HG03571 (cell line): ENCODE measurements around the gene STON2.
"Not testable (repeated sequence)": the region's sequence is repeated elsewhere in the genome, so short reads cannot be mapped to it uniquely, and the experiment has no call there.

Experiments used
- ATAC-seq: cut with Tn5 transposase; IDR thresholded peaks from one replicate; pipeline ENCODE4 v1.9.1; 2021; ENCODE audit not compliant: unreplicated experiment

Gene STON2

DNA sequence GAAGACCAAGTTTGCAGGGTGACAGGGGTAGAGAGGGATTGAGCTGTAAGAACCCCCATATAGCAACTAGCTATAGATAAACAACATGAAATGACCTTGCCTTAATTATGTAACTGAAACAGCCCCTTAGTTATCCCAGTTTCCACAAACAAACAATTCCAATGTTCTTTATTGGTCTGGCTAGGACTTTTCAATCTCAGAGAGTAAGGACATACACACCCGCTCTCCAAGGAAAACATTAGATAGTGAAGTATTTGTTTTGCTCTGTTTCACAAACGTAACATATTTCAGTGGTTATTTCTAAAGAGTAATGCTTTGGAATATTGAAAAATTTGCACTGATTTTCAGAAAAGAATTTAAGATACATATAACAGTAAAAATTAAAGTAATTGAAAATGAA, 127.8 kb downstream of the STON2 start:
- ATAC-seq: no peak

DNA sequence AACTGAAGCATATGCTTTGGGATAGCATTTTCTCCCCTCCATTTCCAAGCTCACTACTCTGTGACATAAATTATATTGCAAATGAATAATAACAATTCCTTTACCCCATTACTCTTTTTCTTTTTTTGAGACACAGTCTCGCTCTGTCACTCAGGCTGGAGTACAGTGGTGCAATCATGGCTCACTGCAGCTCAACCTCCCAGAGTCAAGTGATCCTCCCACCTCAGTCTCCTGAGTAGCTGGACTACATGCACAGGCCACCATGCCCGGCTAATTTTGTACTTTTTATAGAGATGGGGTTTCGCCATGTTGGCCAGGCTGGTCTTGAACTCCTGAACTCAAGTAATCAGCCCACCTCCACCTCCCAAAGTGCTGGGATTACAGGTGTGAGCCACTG, 130.1 kb downstream of the STON2 start:
- no peak for ATAC-seq

DNA sequence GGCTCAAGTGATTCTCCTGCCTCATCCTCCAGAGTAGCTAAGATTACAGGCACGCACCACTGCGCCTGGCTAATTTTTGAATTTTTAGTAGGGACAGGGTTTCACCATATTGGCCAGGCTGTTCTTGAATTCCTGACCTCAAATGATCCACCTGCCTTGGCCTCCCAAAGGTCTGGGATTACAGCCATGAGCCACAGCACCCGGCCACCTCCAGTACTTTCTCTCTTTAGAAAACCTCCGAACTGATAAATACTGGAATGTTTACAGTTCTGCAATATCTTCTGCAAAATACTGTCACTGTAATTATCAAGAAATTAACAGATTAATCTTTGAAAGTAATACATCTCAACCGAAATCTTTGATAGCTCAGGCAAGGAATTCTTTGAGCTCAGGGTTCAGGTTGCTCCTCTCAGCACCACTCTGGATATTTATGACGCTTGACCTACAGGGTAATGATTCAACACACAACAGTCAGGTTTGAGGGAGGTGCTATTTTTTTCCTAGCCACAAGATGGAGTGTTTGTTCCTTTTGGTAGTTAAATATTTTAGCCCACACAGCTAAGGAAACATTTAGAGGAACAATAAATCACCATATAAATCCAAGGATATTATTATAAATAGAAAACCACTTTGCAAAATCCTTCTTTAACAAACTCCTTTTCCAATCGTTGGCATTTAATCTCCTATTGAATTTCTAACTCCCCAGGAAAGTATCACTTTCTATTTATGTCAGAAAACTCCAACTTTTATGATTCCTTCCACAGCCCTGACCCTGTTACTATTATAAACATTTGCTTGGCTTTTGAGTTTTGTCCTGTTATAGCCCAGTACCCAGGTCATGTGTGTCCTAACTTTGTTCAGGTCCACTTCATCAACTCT, 130.8 kb downstream of the STON2 start:
- ATAC-seq: peak; percentile 72

DNA sequence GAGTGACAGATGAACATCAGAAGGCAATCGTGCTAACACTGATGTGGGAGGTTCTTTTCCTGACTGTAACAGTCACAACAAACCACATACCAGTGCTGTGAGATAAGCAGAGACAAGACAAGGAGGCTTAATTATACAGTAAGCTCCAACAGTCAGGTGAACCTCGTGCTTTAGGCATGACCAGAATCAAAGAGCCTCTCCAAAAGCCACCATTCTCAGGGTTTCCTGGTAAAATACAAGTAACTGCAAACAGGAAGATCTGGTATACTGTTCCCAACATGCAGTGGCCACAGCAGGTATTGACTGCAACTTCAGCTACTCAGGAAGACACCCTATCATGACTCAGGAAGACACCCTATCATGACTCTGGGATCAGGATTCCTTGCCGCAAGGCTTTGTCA, 132.1 kb downstream of the STON2 start:
- ATAC-seq: no peak

DNA sequence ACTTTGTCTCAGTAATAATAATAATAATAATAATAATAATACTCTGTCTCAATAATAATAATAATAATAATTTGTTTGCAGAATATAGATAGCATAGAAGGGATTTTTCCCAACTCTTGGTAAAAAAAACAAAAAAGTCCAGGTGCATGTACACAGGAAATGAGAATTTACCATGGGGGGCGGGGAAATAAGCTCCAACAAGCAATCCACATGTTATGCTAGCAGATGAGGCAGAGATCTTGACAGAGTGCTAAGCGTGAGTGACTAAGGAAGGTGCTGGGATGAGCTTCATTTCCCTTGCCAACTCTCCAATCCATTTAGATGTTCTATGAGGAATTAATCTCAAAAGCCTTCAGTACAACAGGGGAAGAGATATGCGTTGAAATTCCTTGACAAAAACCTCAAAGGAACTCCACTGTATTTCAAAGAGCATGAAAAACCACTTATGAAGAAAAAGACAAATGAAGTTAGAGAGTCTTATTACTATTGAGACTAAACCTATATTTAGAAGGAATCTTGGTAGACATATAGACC, 134.4 kb downstream of the STON2 start:
- ATAC-seq: no peak

DNA sequence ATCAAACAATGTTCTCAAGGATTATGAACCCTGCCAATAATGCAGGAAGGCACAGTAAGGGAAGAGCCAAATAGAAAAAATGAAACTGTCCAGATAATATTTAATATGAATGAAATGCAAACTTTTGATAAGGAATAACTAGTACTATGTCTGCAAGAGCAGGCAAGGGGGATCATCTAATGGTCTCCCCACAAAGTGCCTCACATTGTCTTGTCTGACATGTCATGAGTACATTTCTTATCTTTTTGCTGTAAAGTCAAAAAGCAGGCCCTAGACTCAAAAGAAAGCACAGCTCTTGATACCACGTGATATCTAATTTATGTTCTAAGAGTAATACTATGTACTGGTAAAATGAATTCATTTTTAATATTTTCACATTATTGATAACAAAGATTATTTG, 135.5 kb downstream of the STON2 start:
- ATAC-seq: no peak

DNA sequence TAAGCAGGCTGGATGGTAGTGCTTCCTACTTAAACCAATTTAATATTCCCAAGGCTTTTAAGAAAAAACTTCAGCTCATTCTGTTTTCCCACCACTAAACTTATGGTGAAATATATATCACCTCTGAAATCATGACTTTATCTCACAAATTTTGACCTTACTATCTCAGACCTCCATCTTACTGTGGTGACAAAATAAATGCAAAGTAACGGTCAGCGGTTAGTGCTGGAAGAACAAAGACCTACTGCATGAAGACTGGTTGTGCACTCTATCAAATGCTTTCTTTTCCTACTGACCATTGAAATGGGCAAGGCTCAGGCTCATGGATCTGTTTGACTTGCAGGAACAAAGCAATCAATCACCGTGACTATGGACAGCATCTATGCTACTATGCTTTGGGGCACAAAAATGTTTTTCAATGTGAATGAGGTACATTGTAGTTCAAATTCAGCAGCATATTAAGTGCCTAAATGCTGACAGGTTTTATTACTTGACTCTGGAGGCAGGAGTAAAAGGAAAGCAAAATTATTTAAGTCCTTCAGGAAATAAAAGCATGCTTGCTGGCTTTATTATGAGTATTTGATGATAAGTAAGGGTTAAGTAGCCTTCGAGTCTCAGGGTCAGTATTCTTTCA, 136.2 kb downstream of the STON2 start:
- ATAC-seq: no peak

DNA sequence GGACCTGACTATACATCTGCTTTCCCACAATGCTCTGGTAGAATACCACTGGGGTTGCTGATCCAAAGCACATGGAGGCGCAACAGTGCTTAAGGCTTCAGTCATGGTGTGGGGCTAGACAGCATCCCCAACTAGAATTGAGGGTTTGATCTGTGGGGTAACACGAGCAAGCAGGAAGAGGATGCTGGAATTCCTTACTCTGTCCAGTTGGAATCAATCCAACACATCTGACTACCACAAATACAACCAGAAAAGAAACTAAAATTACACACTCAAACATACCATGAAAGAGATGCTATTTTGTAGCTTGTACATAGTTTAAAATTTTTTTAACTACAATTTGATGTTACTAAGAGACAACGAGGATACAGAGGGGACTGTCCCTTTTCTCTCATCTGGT, 138.9 kb downstream of the STON2 start:
- ATAC-seq: no peak

DNA sequence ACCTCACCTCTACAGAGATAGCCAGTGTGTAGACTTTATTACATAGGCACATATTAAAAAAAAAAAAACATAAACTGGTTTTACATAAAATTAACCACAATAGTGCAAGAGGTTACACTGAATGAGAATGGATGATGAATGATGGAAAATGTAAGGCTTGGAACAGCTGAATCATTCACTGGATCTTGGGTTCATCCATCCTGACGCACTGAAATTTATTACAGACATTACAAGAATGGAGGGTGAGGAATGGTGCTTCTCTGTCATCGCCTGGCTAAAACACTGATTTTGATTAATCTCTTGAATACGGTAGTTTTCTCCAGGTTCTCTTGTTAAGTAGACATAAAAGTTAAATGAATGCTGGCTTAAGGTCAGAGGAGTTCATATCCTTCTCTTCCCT, 139.4 kb downstream of the STON2 start:
- no peak for ATAC-seq

DNA sequence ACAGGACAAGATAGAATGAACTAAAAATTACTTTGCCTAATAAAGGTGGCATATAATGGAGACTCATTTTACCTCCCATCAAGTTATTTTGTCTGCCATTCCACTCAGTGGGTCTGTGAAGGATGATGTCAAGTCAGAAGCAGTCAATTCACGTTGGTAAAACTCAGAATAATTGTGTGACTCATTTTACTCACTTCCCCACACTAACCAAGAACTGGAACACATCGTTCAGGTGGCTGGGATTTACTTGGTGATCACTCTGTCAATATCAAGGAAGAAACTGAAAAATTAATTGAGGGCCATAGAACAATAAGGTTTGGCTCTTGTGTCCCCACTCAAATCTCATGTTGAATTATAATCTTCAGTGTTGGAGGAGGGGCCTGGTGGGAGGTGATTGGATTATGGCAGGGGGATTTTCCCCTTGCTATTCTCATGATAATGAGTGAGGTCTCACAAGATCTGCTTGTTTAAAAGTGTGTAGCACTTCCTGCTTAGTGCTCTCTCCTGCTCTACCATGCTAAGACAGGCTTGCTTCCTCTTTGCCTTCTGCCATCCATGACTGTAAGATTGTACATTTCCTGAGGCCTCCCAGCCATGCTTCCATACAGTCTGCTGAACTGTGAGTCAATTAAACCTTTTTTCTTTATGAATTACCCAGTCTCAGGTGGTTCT, 143.7 kb downstream of the STON2 start:
- ATAC-seq: no peak

DNA sequence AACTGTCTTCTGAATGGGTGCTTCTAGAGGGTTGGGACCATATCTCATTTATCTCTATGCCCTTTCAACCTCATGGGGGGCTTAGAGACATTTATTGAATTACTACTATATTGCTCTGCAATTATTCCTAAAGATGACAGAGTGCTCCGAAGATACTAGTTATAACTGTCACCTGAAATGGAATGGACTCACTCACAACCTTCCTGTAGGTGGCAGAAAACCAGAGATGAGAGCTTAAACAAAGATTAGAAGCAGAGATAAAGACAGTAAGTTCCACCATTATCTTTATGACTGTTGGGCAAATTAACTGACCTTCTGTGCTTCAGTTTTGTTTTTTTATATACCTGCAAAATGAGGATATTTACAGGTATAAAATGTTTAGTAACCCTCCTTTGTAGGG, 147.8 kb downstream of the STON2 start:
- no peak for ATAC-seq

DNA sequence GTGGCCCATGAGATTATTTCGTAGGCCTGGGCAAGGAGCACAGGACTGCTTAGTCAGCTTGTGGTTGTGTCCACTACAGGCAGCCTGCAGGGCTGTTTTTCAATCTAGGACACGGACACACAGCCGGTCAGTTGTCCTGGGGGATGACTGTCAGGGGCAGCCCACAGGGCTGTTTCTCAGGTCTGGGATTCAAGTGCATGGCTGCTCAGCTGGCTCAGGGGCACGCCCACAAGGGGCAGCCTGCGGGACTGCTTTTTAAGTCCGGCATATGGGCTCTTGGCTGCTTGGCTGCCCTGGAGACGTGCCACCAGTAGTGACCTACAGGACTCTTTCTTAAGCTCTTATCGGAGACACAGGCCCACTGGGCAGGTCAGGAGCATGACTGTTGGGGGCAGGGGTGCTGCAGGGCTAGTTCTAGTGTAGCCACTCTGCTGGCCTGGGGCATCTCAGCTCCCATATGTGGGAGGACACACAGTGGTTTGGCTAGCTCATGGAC, 152.8 kb downstream of the STON2 start:
- ATAC-seq: no peak

DNA sequence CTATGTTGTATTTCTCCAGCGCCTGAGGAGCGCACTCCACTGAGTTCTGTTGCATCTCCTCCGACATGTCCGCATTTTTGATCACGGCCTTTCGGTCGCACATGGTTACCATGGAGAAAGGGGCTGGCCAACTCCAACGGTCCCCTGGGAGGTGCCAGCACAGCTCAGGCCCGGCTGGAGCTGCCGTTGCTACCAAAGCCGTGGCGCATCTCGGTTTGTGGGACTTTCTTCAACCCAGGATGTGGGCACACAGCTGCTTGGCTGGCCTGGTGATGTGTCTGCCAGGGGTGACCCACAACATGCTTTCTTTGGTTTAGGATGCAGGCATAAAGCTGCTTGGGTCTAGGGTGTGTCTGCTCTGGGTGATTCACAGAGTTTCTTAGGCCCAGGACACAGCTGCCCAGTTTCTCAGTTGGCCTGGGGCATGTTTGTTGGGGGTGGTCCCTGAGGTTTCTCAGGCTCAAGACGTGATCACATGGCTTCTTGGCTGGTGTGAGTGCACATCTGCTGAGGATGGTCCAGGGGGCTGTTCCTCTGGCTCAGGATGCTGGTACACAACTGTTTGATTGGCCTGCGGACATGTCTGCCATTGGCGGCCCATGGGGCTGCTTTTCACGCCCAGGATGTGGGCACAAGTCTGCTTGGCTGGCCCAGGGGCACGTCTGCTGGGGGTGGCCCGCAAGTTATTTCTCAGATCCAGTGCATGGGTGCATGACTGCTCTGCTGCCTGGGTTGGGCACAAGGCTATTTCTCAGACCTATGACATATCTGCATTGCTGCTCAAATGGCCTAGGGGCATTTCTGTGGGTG, 153.5 kb downstream of the STON2 start:
- no peak for ATAC-seq

DNA sequence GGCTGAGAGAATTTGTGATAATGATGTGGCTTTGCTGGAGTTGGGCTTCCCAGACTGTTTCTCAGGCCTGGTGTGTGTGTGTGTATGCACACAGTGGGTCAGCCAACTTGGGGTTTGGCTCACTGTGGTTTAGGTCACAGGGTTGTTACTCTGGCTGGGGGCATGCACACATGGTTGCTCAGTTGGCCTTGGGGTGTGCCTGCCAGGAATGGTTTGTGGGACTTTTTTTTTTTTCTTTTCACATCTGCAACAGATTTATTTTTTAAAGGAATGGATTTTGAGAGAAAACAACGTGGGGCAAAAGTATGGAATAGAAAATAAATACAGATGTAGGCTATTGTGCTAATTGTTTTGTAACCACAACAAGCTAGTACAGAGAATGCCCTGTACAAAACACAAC, 154.4 kb downstream of the STON2 start:
- ATAC-seq: no peak

DNA sequence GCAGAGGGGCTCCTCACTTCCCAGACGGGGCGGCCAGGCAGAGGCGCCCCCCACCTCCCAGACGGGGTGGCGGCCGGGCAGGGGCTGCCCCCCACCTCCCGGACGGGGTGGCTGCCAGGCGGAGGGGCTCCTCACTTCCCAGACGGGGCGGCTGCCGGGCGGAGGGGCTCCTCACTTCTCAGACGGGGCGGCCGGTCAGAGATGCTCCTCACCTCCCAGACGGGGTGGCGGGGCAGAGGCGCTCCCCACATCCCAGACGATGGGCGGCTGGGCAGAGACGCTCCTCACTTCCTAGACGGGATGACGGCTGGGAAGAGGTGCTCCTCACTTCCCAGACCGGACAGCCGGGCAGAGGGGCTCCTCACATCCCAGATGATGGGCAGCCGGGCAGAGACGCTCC, 155.7 kb downstream of the STON2 start:
- not testable (repeated sequence) for ATAC-seq

DNA sequence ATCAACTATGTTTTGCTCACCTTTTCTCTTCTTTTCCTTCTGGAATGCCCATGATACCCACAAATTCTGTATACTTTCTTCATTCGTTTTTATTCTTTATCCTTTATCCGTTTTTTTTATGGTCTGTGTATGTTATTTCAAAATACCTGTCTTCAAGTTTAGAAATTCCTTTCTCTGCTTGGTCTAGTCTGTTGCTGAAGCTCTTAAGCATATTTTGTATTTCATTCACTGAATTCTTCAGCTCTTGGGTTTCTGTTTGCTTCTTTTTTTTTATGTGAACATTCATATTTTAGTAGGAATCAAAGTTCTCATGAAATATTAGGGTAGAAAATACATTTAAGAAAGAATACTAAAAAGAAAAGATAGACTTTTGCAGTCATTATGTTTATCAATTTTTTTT, 156.6 kb downstream of the STON2 start:
- ATAC-seq: no peak

DNA sequence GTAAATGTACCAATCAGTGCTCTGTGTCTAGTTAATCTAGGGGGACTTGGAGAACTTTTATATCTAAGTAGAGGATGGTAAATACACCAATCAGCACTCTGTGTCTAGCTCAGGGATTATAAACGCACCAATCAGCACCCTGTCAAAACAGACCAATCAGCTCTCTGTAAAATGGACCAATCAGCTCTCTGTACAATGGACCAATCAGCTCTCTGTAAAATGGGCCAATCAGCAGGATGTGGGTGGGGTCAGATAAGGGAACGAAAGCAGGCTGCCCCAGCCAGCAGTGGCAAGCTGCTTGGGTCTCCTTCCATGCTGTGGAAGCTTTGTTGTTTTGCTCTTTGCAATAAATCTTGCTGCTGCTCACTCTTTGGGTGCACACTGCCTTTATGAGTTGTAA, 163.3 kb downstream of the STON2 start:
- not testable (repeated sequence) for ATAC-seq

DNA sequence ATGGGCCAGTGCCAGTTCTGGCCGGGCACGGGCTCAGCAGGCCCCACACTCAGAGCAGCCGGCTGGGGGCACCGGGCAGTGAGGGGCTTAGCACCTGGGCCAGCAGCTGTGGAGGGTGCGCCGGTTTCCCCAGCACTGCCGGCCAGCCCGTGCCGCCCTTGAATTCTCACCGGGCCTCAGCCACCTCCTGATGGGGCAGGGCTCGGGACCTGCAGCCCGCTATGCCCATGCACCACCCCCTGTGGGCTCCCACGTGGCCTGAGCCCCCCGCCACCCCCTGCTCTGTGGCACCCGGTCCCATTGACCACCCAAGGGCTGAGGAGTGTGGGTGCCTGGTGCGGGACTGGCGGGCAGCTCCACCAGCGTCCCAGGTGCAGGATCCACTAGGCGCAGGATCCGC, 164.0 kb downstream of the STON2 start:
- no peak for ATAC-seq

DNA sequence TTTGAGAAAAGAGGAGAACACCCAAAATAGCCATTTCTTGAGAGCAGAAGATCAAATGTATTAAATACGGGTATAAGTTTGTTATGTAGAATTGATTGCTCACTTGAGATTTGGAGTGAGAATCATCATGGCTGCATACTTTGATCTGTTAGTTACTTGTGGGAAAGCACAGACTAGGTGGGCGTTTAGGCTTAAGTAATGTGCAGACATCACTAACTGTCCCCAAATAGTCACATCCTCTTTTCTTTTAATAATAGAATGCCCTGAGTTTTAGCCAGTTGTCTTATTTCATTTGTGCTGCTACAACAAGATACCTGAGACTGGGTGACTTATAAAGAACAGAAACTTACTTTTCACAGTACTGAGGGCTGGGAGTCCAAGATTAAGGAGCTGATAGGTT, 165.0 kb downstream of the STON2 start:
- no peak for ATAC-seq

DNA sequence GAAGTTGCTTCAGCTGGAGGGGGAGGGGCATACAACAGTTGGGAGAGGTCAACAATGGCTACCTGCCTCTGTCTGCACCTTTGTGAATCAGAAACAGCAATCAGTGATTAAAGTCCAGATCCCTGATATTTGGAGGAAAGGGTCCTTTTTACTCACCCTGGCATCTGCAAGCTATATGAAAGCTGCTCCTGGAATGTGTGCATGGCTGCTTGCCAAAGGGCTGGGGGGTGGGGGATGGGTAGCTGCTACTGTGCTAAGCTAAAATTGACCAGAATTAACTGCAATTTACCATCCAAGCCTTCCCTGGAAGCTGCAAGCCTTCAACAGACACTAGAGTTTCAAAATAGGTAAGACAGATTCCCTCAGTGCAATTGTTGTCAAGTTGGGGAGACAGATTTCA, 165.8 kb downstream of the STON2 start:
- no peak for ATAC-seq

DNA sequence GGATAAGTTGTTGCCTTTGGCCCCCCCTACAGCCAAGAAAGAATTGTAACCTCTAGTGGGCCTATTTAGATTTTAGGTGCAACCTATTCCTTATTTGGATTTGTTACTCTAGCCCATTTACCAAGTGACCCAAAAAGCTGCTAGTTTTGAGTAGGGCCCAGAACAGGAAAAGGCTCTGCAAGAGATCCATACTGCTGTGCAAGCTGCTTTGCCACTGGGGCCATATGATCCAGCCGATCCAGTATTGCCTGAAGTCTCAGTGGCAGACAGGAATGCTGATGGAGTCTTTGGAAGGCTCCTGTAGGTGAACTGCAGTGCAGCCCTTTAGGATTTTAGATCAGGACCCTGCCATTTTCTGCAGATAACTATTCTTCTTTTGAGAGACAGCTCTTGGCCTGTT, 166.5 kb downstream of the STON2 start:
- no peak for ATAC-seq
